OCI-LY7 (cell line): Measurements from ENCODE around the gene ARHGAP21. TPM values are rescaled to one million over a fixed set of nuclear protein-coding genes. Genes with fewer than 3 reads are reported as not detected.

Experiments used
- BruUV-seq: library from RNA; stranded (reverse); fragments of 400-500 nt; replicated peaks from 2 replicates; lab custom pipeline; 2021; lab: Mats Ljungman, UMichigan
- CTCF ChIA-PET: fragments of 300-600 bp; sonication (Branson Sonifier 250); formaldehyde crosslinking; loops from one replicate; lab custom pipeline; 2022; ENCODE audit warnings: antibody characterized with exemption; ENCODE audit not compliant: unreplicated experiment; lab: Charles Lee
- POLR2A ChIA-PET: fragments of 300-600 bp; sonication (Branson Sonifier 250); formaldehyde crosslinking; loops from one replicate; lab custom pipeline; 2022; ENCODE audit warnings: antibody characterized with exemption; lab: Charles Lee
- DNase-seq: peaks from one replicate; pipeline ENCODE4 v3.0.0-alpha.2; 2015; ENCODE audit warnings: low spot score
- H2AFZ ChIP-seq: fragments of 200-600 bp; sonication (generic), shearing (Covaris generic); 2 replicates; pipeline ENCODE4 v1.6.1; 2014; ENCODE audit warnings: mild to moderate bottlenecking, antibody characterized with exemption, low read length, moderate library complexity
- H3K27ac ChIP-seq: fragments of 200-600 bp; sonication (generic); 2 replicates; pipeline ENCODE4 v1.5.1; 2014; ENCODE audit warnings: mixed run types, low read depth, mild to moderate bottlenecking, moderate library complexity, low read length, inconsistent platforms; ENCODE audit not compliant: poor library complexity, severe bottlenecking
- H3K36me3 ChIP-seq: fragments of 200-600 bp; sonication (generic); 2 replicates; pipeline ENCODE4 v1.6.1; 2014; ENCODE audit warnings: mild to moderate bottlenecking, antibody characterized with exemption, low read length, moderate library complexity, mixed read lengths; ENCODE audit not compliant: insufficient read depth
- H3K4me1 ChIP-seq: fragments of 200-600 bp; sonication (generic); 2 replicates; pipeline ENCODE4 v1.5.1; 2014; ENCODE audit warnings: mild to moderate bottlenecking, low read length; ENCODE audit not compliant: insufficient read depth, poor library complexity, severe bottlenecking
- H3K4me2 ChIP-seq: fragments of 200-600 bp; sonication (generic); 2 replicates; pipeline ENCODE4 v1.6.1; 2014; ENCODE audit warnings: mild to moderate bottlenecking, low read length
- H3K4me3 ChIP-seq: fragments of 200-600 bp; sonication (generic); 2 replicates; pipeline ENCODE4 v1.5.1; 2014; ENCODE audit warnings: mild to moderate bottlenecking, low read depth, low read length; ENCODE audit not compliant: poor library complexity, severe bottlenecking
- H3K79me2 ChIP-seq: fragments of 200-600 bp; sonication (generic); 2 replicates; pipeline ENCODE4 v1.6.1; 2016; ENCODE audit warnings: low read depth, mild to moderate bottlenecking, low read length, moderate library complexity, mixed read lengths; ENCODE audit not compliant: insufficient read depth
- H3K9me2 ChIP-seq: fragments of 200-600 bp; sonication (generic); 2 replicates; pipeline ENCODE4 v1.6.1; 2016; ENCODE audit warnings: mild to moderate bottlenecking, low read length, mixed read lengths; ENCODE audit not compliant: insufficient read depth
- H3K9me3 ChIP-seq: fragments of 200-600 bp; sonication (generic); 2 replicates; pipeline ENCODE4 v1.6.1; 2014; ENCODE audit warnings: mild to moderate bottlenecking, mixed run types, low read length, mixed read lengths
- H4K20me1 ChIP-seq: fragments of 200-600 bp; sonication (generic); 2 replicates; pipeline ENCODE4 v1.6.1; 2014; ENCODE audit warnings: mild to moderate bottlenecking, antibody characterized with exemption, low read length, moderate library complexity, mixed read lengths; ENCODE audit not compliant: insufficient read depth
- EZH2phosphoT487 ChIP-seq: fragments of 200-600 bp; sonication (generic); IDR thresholded peaks from 2 replicates; pipeline ENCODE4 v1.6.1; 2018; ENCODE audit warnings: low read depth, borderline replicate concordance, mild to moderate bottlenecking, mixed run types, antibody characterized with exemption, low read length, moderate library complexity, mixed read lengths
- intact Hi-C: fragments of 100-400 bp; cut with micrococcal nuclease; formaldehyde crosslinking; loops from one replicate; pipeline ENCODE4 v1.10.0; 2022; ENCODE audit not compliant: unreplicated experiment
- total RNA-seq, 2 experiments: library from RNA; depleted of rRNA in 1 of 2; stranded (reverse); fragments of >200 nt in 1 of 2; shearing (Covaris generic) in 1 of 2; gene quantifications; 2 replicates each; pipeline ENCODE4 v1.2.3, GENCODE V29; 2014 to 2022
- TF ChIP-seq, protein P1 (sequence below): fragments of 200-600 bp; sonication (generic); conservative IDR thresholded peaks from 2 replicates; pipeline ENCODE4 v1.5.1; 2014; ENCODE audit warnings: mild to moderate bottlenecking, antibody characterized with exemption, low read length, moderate library complexity, mixed read lengths

Gene ARHGAP21
- total RNA-seq, 2 experiments from 2014 or later: 24.2 to 44.9 TPM

DNA sequence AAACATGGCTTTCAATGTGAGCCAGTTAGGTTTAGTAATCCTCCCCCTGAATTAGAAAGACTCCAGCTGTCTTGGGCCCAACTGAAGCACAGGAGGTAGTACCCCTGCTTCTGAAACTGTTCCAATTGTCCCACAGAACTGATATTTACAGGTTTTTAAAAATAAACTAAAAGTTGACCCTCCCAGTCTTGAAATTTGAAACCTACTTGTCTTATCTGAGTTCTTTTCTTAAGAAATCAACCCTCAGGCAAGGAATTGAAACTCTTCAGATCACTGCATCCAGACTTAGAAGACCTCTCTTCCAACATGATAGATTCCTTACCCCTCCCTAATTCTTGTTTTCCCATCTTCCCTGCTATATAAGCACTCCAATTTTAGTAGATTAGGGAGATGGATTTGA is 13.3 kb upstream of the ARHGAP21 start:
- no peak for DNase-seq
- Histone ChIP-seq H3K4me3 (no peak overlapping the region), H3K4me2 (no peak overlapping the region), H3K36me3 (no peaks in the 10 kb centered on the region), H3K27ac (no peak overlapping the region), H3K9me2 (no peaks in the 10 kb centered on the region), H3K79me2 (no peaks in the 10 kb centered on the region), H4K20me1 (no peaks in the 10 kb centered on the region), H3K4me1 (no peaks in the 10 kb centered on the region), H3K9me3 (no peaks in the 10 kb centered on the region), H2AFZ (no peak overlapping the region)
- TF ChIP-seq EZH2phosphoT487: no peak
- TF ChIP-seq, protein P1, sequence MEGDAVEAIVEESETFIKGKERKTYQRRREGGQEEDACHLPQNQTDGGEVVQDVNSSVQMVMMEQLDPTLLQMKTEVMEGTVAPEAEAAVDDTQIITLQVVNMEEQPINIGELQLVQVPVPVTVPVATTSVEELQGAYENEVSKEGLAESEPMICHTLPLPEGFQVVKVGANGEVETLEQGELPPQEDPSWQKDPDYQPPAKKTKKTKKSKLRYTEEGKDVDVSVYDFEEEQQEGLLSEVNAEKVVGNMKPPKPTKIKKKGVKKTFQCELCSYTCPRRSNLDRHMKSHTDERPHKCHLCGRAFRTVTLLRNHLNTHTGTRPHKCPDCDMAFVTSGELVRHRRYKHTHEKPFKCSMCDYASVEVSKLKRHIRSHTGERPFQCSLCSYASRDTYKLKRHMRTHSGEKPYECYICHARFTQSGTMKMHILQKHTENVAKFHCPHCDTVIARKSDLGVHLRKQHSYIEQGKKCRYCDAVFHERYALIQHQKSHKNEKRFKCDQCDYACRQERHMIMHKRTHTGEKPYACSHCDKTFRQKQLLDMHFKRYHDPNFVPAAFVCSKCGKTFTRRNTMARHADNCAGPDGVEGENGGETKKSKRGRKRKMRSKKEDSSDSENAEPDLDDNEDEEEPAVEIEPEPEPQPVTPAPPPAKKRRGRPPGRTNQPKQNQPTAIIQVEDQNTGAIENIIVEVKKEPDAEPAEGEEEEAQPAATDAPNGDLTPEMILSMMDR: no peak
- no TSS peak for BruUV-seq
- ChIA-PET POLR2A (no interaction called here), CTCF (no interaction called here)
- intact Hi-C loops: no loop called here

- ChIA-PET CTCF (no interaction called here), POLR2A (interaction anchor here (0.7 kb wide), 1 partner anchor 860 kb away, joined by 3 read pairs; no protein-coding TSS in a partner anchor)
- H3K4me2 ChIP-seq: no peak overlapping the region
- BruUV-seq: no TSS peak
- DNase-seq: no peak
- H3K9me3 ChIP-seq: no peaks in the 10 kb centered on the region
- no peaks in the 10 kb centered on the region for H3K4me1 ChIP-seq
- no peaks in the 10 kb centered on the region for H3K9me2 ChIP-seq
- no peak overlapping the region for H3K27ac ChIP-seq
- H3K4me3 ChIP-seq: no peak overlapping the region
- H2AFZ ChIP-seq: no peak overlapping the region
- no peaks in the 10 kb centered on the region for H4K20me1 ChIP-seq
- H3K79me2 ChIP-seq: no peaks in the 10 kb centered on the region
- TF ChIP-seq, protein P1: no peak
- TF ChIP-seq EZH2phosphoT487: no peak
- H3K36me3 ChIP-seq: no peaks in the 10 kb centered on the region
- intact Hi-C loops: no loop called here
Measured at GRCh38 chr10:24731942-24732341, 8.3 kb upstream of the ARHGAP21 start.

GRCh38 chr10:24730811-24731210 is 7.1 kb upstream of the ARHGAP21 start:
- Histone ChIP-seq H3K4me2 (no peak overlapping the region), H3K36me3 (no peaks in the 10 kb centered on the region), H3K4me3 (no peak overlapping the region), H2AFZ (no peak overlapping the region), H3K79me2 (no peaks in the 10 kb centered on the region), H4K20me1 (no peaks in the 10 kb centered on the region), H3K9me3 (no peaks in the 10 kb centered on the region), H3K4me1 (no peaks in the 10 kb centered on the region), H3K27ac (no peak overlapping the region), H3K9me2 (no peaks in the 10 kb centered on the region)
- no TSS peak for BruUV-seq
- CTCF ChIA-PET: no interaction called here
- POLR2A ChIA-PET: no interaction called here
- TF ChIP-seq EZH2phosphoT487: no peak
- TF ChIP-seq, protein P1: no peak
- DNase-seq: no peak
- intact Hi-C loops: no loop called here
